ENCODE data around the gene RALGPS2.

DNA sequence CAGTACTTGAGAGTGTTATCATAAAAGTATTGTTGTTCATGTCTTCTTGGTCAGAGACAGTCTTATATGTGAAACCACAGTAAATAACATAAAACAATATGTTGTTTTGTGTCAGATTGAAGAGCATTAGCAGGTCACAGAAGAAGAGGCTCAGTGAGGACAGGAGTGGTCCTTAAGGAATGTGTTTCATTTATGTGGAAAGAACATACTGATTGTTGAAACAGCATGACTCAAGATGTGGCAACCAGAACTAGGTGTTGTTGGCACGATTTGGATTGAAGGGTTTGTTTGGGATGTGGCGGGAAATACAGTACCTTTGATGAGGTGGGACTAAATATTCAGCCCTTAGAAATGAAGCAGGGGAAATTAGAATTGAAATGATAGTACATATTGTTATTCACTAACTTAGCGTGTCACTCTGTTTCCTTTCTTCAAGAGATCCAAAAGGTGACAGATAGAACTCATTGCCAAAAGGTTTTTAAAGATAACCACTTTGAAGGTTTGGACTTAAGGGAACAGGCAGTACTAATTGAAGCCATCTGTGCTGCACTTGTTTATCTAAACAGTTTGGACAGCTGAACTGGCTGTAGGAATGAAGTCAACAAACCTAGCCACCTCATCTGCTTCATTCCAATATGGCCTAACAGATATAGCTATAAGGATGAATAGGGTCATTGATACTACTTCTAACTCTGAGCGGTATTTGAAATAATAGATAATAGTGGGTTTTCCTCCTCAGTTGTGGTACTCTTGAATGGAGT is 14.4 kb downstream of the RALGPS2 start:
- TF ChIP-seq POLR2AphosphoS5 (IDR thresholded peaks at IDR 0.05; ENCODE audit: low read depth, low read length) (no peak), POLR2A (IDR thresholded peaks at IDR 0.05; ENCODE audit: low read depth, low read length) (no peak), TAF1 (IDR thresholded peaks at IDR 0.05; ENCODE audit: borderline replicate concordance, low read depth, low read length) (no peak)
